ENCODE data around the gene ASIC3.
A peak's percentile ranks its signal among the peaks of the same experiment; 100 is the strongest.

The ASIC3 gene

DNA sequence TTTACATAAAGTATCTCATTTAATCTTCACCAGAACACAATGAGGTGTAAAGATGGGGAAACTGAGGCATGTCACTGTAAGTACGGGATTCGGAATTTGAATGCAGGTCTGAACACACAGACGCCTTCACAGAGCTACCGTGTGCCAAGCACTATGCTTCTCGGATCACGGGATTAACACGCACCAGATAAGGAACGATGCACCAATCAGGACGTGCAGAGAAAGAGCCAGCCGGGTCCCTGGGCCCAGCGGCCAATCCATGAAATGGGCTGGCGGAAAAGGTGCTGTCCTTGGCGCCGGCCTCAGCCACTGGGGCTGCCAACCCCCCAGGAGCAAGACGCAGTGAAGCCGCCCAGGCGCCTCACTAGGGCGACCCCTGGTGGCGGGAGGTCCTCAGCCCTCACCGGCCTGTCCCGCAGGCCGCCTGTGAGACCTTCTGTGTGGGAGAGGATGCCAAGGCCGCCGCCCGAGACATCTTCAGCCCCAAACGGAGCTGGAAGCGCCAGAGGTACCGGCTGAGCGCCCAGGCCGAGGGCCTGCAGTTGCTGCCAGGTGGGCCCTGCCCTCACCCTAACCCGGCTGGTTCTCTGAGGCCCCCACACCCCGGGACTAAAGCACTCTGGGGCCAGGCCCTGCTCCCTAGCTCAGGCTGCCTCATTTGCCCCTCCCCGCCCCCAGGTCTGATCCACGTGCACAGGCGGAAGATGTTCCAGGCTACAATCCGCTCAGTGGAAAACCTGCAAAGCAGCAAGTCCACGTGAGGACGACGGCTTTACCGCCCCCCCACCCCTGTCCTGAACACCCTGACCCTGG lies 39.6 kb upstream of the ASIC3 start:
- peak overlapping the region; percentile 53; the same call in 1 of the 2 replicates for H3K9ac ChIP-seq (ENCODE audit: low read length)
- H3K9me2 ChIP-seq (replicated peaks; ENCODE audit: insufficient read depth, low read length) = no peaks in the 10 kb centered on the region
- no peaks in the 10 kb centered on the region for H4K20me1 ChIP-seq (ENCODE audit: insufficient read depth, low read length)
- no peaks in the 10 kb centered on the region for H3K79me2 ChIP-seq (ENCODE audit: low read length)
- peak overlapping the region; percentile 61 for H2AFZ ChIP-seq (ENCODE audit: low read length)
- peak; percentile 89 for DNase-seq
- H3K4me2 ChIP-seq (ENCODE audit: low read depth, low read length) = peak overlapping the region; percentile 60
- no peaks in the 10 kb centered on the region for H3K9me3 ChIP-seq (replicated peaks; ENCODE audit: insufficient read depth, low read length)
- H3K4me3 ChIP-seq (ENCODE audit: low read length) = peak overlapping the region; percentile 49
- no peaks in the 10 kb centered on the region for H3K36me3 ChIP-seq (replicated peaks; ENCODE audit: insufficient read depth, low read length)
- peak overlapping the region; percentile 30; the same call in 1 of the 2 replicates for H3K27ac ChIP-seq (ENCODE audit: low read length)
- peaks cover 4% of the 10 kb centered on the region; the same call in 1 of the 2 replicates for H3K4me1 ChIP-seq (ENCODE audit: low read length)
- H3K27me3 ChIP-seq (replicated peaks; ENCODE audit: insufficient read depth, low read length) = peaks cover 17% of the 10 kb centered on the region
- TF ChIP-seq, protein P1, sequence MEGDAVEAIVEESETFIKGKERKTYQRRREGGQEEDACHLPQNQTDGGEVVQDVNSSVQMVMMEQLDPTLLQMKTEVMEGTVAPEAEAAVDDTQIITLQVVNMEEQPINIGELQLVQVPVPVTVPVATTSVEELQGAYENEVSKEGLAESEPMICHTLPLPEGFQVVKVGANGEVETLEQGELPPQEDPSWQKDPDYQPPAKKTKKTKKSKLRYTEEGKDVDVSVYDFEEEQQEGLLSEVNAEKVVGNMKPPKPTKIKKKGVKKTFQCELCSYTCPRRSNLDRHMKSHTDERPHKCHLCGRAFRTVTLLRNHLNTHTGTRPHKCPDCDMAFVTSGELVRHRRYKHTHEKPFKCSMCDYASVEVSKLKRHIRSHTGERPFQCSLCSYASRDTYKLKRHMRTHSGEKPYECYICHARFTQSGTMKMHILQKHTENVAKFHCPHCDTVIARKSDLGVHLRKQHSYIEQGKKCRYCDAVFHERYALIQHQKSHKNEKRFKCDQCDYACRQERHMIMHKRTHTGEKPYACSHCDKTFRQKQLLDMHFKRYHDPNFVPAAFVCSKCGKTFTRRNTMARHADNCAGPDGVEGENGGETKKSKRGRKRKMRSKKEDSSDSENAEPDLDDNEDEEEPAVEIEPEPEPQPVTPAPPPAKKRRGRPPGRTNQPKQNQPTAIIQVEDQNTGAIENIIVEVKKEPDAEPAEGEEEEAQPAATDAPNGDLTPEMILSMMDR (IDR thresholded peaks at IDR 0.05; ENCODE audit: low read length) = peak; percentile 98
- no peak for TF ChIP-seq EZH2 (optimal IDR thresholded peaks at IDR 0.05; ENCODE audit: low read depth, low read length)
- no peak for TF ChIP-seq EZH2phosphoT487 (IDR thresholded peaks at IDR 0.05; ENCODE audit: low read length)
- 0 out of 2 replicates have a peak, but pooled peaks cover 4% of the 10 kb centered on the region for H3F3A ChIP-seq (ENCODE audit: insufficient read depth, low read length)

- peak overlapping the region; percentile 61 for H2AFZ ChIP-seq (ENCODE audit: low read length)
- no peaks in the 10 kb centered on the region for H3K9me2 ChIP-seq (replicated peaks; ENCODE audit: insufficient read depth, low read length)
- peak overlapping the region; percentile 53; the same call in 1 of the 2 replicates for H3K9ac ChIP-seq (ENCODE audit: low read length)
- no peak for DNase-seq
- no peaks in the 10 kb centered on the region for H3K36me3 ChIP-seq (replicated peaks; ENCODE audit: insufficient read depth, low read length)
- no peaks in the 10 kb centered on the region for H4K20me1 ChIP-seq (ENCODE audit: insufficient read depth, low read length)
- H3K79me2 ChIP-seq (ENCODE audit: low read length) = no peaks in the 10 kb centered on the region
- 0 out of 2 replicates have a peak, but pooled peaks cover 4% of the 10 kb centered on the region for H3F3A ChIP-seq (ENCODE audit: insufficient read depth, low read length)
- no peak overlapping the region for H3K27ac ChIP-seq (ENCODE audit: low read length)
- H3K4me1 ChIP-seq (ENCODE audit: low read length) = peaks cover 8% of the 10 kb centered on the region; the same call in 1 of the 2 replicates
- H3K27me3 ChIP-seq (replicated peaks; ENCODE audit: insufficient read depth, low read length) = peaks cover 17% of the 10 kb centered on the region
- peak overlapping the region; percentile 60 for H3K4me2 ChIP-seq (ENCODE audit: low read depth, low read length)
- H3K4me3 ChIP-seq (ENCODE audit: low read length) = peak overlapping the region; percentile 49
- TF ChIP-seq EZH2 (optimal IDR thresholded peaks at IDR 0.05; ENCODE audit: low read depth, low read length) = no peak
- TF ChIP-seq, protein P1 (IDR thresholded peaks at IDR 0.05; ENCODE audit: low read length) = 0 out of 2 replicates have a peak, but pooled peaks have one; percentile 21
- H3K9me3 ChIP-seq (replicated peaks; ENCODE audit: insufficient read depth, low read length) = no peaks in the 10 kb centered on the region
These were observed 38.8 kb upstream of the ASIC3 start for GRCh38 chr7:151009327-151010036.

- peaks cover 17% of the 10 kb centered on the region for H3K27me3 ChIP-seq (replicated peaks; ENCODE audit: insufficient read depth, low read length)
- no peak overlapping the region for H2AFZ ChIP-seq (ENCODE audit: low read length)
- no peak for DNase-seq
- H3K79me2 ChIP-seq (ENCODE audit: low read length) = no peaks in the 10 kb centered on the region
- H3K4me2 ChIP-seq (ENCODE audit: low read depth, low read length) = no peak overlapping the region
- no peak overlapping the region for H3K27ac ChIP-seq (ENCODE audit: low read length)
- 0 out of 2 replicates have a peak, but pooled peaks cover 4% of the 10 kb centered on the region for H3F3A ChIP-seq (ENCODE audit: insufficient read depth, low read length)
- TF ChIP-seq, protein P1 (IDR thresholded peaks at IDR 0.05; ENCODE audit: low read length) = no peak
- TF ChIP-seq EZH2phosphoT487 (IDR thresholded peaks at IDR 0.05; ENCODE audit: low read length) = no peak
- no peak for TF ChIP-seq EZH2 (optimal IDR thresholded peaks at IDR 0.05; ENCODE audit: low read depth, low read length)
- H3K36me3 ChIP-seq (replicated peaks; ENCODE audit: insufficient read depth, low read length) = no peaks in the 10 kb centered on the region
- no peak overlapping the region for H3K4me3 ChIP-seq (ENCODE audit: low read length)
- H3K9ac ChIP-seq (ENCODE audit: low read length) = no peak overlapping the region
- H3K9me2 ChIP-seq (replicated peaks; ENCODE audit: insufficient read depth, low read length) = no peaks in the 10 kb centered on the region
- no peaks in the 10 kb centered on the region for H4K20me1 ChIP-seq (ENCODE audit: insufficient read depth, low read length)
- H3K4me1 ChIP-seq (ENCODE audit: low read length) = peaks cover 8% of the 10 kb centered on the region; the same call in 1 of the 2 replicates
- H3K9me3 ChIP-seq (replicated peaks; ENCODE audit: insufficient read depth, low read length) = no peaks in the 10 kb centered on the region
These were observed 38.4 kb upstream of the ASIC3 start for GRCh38 chr7:151010037-151010306.

Data from MM.1S (cell line).